PC-3 (cell line): ENCODE data around the gene RPS6KA2. TPM values are rescaled to one million over a fixed set of nuclear protein-coding genes. Genes with fewer than 3 reads are reported as not detected.

Experiments used
- ATAC-seq: fragments of 200-7000 bp; cut with Tn5 transposase; 2 replicates; pipeline ENCODE4 v1.9.1; 2020; ENCODE audit warnings: mild to moderate bottlenecking, moderate library complexity
- BruUV-seq: library from RNA; stranded (reverse); fragments of 400-500 nt; replicated peaks from 2 replicates; lab custom pipeline; 2021; lab: Mats Ljungman, UMichigan
- CTCF ChIA-PET: fragments of 300-600 bp; sonication (Branson Sonifier 250); formaldehyde crosslinking; loops from one replicate; lab custom pipeline; 2022; ENCODE audit warnings: antibody characterized with exemption; lab: Charles Lee
- POLR2A ChIA-PET: fragments of 300-600 bp; sonication (Branson Sonifier 250); formaldehyde crosslinking; loops from one replicate; lab custom pipeline; 2022; ENCODE audit warnings: antibody characterized with exemption; ENCODE audit not compliant: unreplicated experiment; lab: Charles Lee
- DNase-seq: peaks from one replicate; pipeline ENCODE4 v3.0.0-alpha.2; 2015
- H2AFZ ChIP-seq: fragments of 300-600 bp; sonication (generic); 2 replicates; pipeline ENCODE4 v1.6.0; 2016; ENCODE audit warnings: antibody characterized with exemption, low read length
- H3F3A ChIP-seq: fragments of 300-600 bp; sonication (generic); one replicate; pipeline ENCODE4 v1.6.0; 2017; ENCODE audit warnings: antibody characterized with exemption, low read length, control low read depth, mild to moderate bottlenecking; ENCODE audit not compliant: unreplicated experiment
- H3K27ac ChIP-seq: fragments of 300-600 bp; sonication (generic); 2 replicates; pipeline ENCODE4 v1.5.1; 2016; ENCODE audit warnings: mild to moderate bottlenecking, low read length
- H3K27me3 ChIP-seq: fragments of 300-600 bp; sonication (generic); 2 replicates; pipeline ENCODE4 v1.6.1; 2016; ENCODE audit warnings: low read length, mixed read lengths
- H3K36me3 ChIP-seq: fragments of 300-600 bp; sonication (generic); 2 replicates; pipeline ENCODE4 v1.6.1; 2016; ENCODE audit warnings: low read depth, mixed run types, low read length, mixed read lengths
- H3K4me1 ChIP-seq: fragments of 300-600 bp; sonication (generic); 2 replicates; pipeline ENCODE4 v1.5.1; 2016; ENCODE audit warnings: low read length; ENCODE audit not compliant: insufficient read depth
- H3K4me2 ChIP-seq: fragments of 300-600 bp; sonication (generic); 2 replicates; pipeline ENCODE4 v1.6.0; 2016; ENCODE audit warnings: low read length
- H3K4me3 ChIP-seq: fragments of 300-600 bp; sonication (generic); 2 replicates; pipeline ENCODE4 v1.5.1; 2016; ENCODE audit warnings: mild to moderate bottlenecking, low read length, mixed read lengths
- H3K79me2 ChIP-seq: fragments of 300-600 bp; sonication (generic); 2 replicates; pipeline ENCODE4 v1.6.1; 2017; ENCODE audit warnings: low read length, mixed read lengths
- H3K9ac ChIP-seq: fragments of 300-600 bp; sonication (generic); 2 replicates; pipeline ENCODE4 v1.6.0; 2016; ENCODE audit warnings: mild to moderate bottlenecking, low read length
- H3K9me2 ChIP-seq: fragments of 300-600 bp; sonication (generic); replicated peaks from 2 replicates; pipeline ENCODE4 v1.6.1; 2016; ENCODE audit warnings: mixed run types, low read length, mixed read lengths
- H3K9me3 ChIP-seq: fragments of 300-600 bp; sonication (generic); 2 replicates; pipeline ENCODE4 v1.6.1; 2016; ENCODE audit warnings: low read length, mixed read lengths
- H4K20me1 ChIP-seq: fragments of 300-600 bp; sonication (generic); 2 replicates; pipeline ENCODE4 v1.6.1; 2016; ENCODE audit warnings: low read length, mixed read lengths
- CTCF ChIP-seq: fragments of 300-600 bp; sonication (generic); conservative IDR thresholded peaks from 2 replicates; pipeline ENCODE4 v1.5.1; 2017; ENCODE audit warnings: antibody characterized with exemption, low read depth, mild to moderate bottlenecking, low read length
- EZH2 ChIP-seq: fragments of 300-600 bp; sonication (generic); IDR thresholded peaks from one replicate; pipeline ENCODE4 v1.6.1; 2017; ENCODE audit warnings: antibody characterized with exemption, mild to moderate bottlenecking, low read length; ENCODE audit not compliant: unreplicated experiment
- EZH2phosphoT487 ChIP-seq: fragments of 300-600 bp; sonication (generic); IDR thresholded peaks from 2 replicates; pipeline ENCODE4 v1.6.1; 2018; ENCODE audit warnings: mild to moderate bottlenecking, antibody characterized with exemption, low read length, borderline replicate concordance
- intact Hi-C: fragments of 100-400 bp; cut with micrococcal nuclease; formaldehyde crosslinking; loops from 2 replicates; pipeline ENCODE4 v1.9.0; 2023
- total RNA-seq: library from RNA; depleted of rRNA; stranded (reverse); fragments of >200 nt; gene quantifications from 2 replicates; pipeline ENCODE4 v1.2.3, GENCODE V29; 2014

The RPS6KA2 gene
- total RNA-seq, 1 experiment from 2014 or later = 5.1 TPM

- no peak overlapping the region for H3K9ac ChIP-seq
- H3K9me3 ChIP-seq = no peaks in the 10 kb centered on the region
- no peaks in the 10 kb centered on the region for H3K9me2 ChIP-seq
- DNase-seq (no peak), ATAC-seq (no peak)
- CTCF ChIA-PET = no interaction called here
- no peak overlapping the region for H3K27ac ChIP-seq
- TF ChIP-seq EZH2phosphoT487 = no peak
- no peak for TF ChIP-seq CTCF
- TF ChIP-seq EZH2 = no peak
- H3K79me2 ChIP-seq = no peaks in the 10 kb centered on the region
- H4K20me1 ChIP-seq = no peaks in the 10 kb centered on the region
- H3K4me1 ChIP-seq = no peaks in the 10 kb centered on the region
- H3K36me3 ChIP-seq = no peaks in the 10 kb centered on the region
- no peaks in the 10 kb centered on the region for H3K27me3 ChIP-seq
- no peak overlapping the region for H3K4me2 ChIP-seq
- no peaks in the 10 kb centered on the region for H3F3A ChIP-seq
- no TSS peak for BruUV-seq
- intact Hi-C loops = no loop called here
- POLR2A ChIA-PET = no interaction called here
- no peak overlapping the region for H2AFZ ChIP-seq
- no peak overlapping the region for H3K4me3 ChIP-seq
Observed at GRCh38 chr6:166599205-166599604, 27.8 kb downstream of the RPS6KA2 start.

GRCh38 chr6:166598441-166599138 is 28.5 kb downstream of the RPS6KA2 start:
- Histone ChIP-seq H3K9me3 (no peaks in the 10 kb centered on the region), H3K4me3 (no peak overlapping the region), H3K4me2 (no peak overlapping the region), H3K9ac (no peak overlapping the region), H4K20me1 (no peaks in the 10 kb centered on the region), H3F3A (no peaks in the 10 kb centered on the region), H3K36me3 (no peaks in the 10 kb centered on the region), H3K79me2 (no peaks in the 10 kb centered on the region), H3K4me1 (no peaks in the 10 kb centered on the region), H2AFZ (no peak overlapping the region), H3K27me3 (no peaks in the 10 kb centered on the region), H3K27ac (no peak overlapping the region), H3K9me2 (no peaks in the 10 kb centered on the region)
- POLR2A ChIA-PET = no interaction called here
- no peak for ATAC-seq
- TF ChIP-seq CTCF (no peak), EZH2phosphoT487 (no peak), EZH2 (no peak)
- BruUV-seq = no TSS peak
- CTCF ChIA-PET = no interaction called here
- intact Hi-C loops = no loop called here
- DNase-seq = no peak

DNA sequence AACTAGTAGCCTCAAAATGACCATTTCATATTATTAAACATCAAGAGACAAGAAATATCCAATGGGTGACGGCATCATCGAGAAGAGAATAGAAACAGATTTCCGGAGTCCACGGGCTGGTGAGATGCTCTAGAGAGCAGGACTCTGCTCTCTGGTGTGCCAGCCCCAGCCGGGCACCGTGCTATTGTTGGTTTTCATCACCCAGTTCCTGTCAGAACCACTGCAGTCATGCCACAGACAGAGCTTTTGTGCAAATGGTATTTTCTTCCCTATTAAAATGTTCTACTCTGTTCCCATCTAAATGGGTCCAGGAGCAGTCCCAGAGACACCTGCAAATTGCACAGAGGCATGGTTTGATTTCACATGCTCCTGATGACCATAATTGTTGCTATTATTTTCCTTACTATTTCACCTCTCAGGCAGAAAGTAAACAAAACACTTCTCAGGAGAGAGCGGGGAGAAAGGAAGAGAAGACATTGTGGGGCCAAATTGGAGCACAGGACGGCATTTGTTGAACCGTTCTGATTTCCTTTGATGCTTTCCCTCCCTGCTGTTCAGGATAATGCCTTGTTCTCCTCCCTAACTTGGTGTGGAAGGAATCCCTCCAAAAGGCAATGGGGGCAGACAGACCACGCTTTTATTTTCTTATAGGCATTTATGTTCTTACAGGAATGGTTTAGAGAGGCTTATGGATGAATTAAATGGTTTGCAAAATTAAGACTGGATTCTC is 29.2 kb downstream of the RPS6KA2 start:
- Histone ChIP-seq H3K4me3 (no peak overlapping the region), H3K9ac (no peak overlapping the region), H3K27me3 (no peaks in the 10 kb centered on the region), H2AFZ (no peak overlapping the region), H4K20me1 (no peaks in the 10 kb centered on the region), H3K4me2 (no peak overlapping the region), H3K27ac (no peak overlapping the region), H3K79me2 (no peaks in the 10 kb centered on the region), H3F3A (no peaks in the 10 kb centered on the region), H3K36me3 (no peaks in the 10 kb centered on the region), H3K9me2 (no peaks in the 10 kb centered on the region), H3K9me3 (no peaks in the 10 kb centered on the region), H3K4me1 (no peaks in the 10 kb centered on the region)
- ChIA-PET POLR2A (no interaction called here), CTCF (no interaction called here)
- TF ChIP-seq CTCF (no peak), EZH2 (no peak), EZH2phosphoT487 (no peak)
- intact Hi-C loops = no loop called here
- DNase-seq (no peak), ATAC-seq (no peak)
- BruUV-seq = no TSS peak
